DND-41 (cell line): ENCODE data around the gene SLC30A7.

Source experiments
- CTCF ChIP-seq: IDR thresholded peaks from 2 replicates; pipeline ENCODE4 v1.5.1; 2012; ENCODE audit warnings: borderline replicate concordance, low read length, moderate library complexity, mild to moderate bottlenecking; ENCODE audit not compliant: poor library complexity, severe bottlenecking; ENCODE audit errors: extremely low read depth
- EZH2 ChIP-seq: IDR thresholded peaks from 3 replicates; pipeline ENCODE4 v1.6.1; 2012; ENCODE audit warnings: borderline replicate concordance, low read depth, mild to moderate bottlenecking, moderate library complexity, low read length, inconsistent platforms; ENCODE audit not compliant: severe bottlenecking

- TF ChIP-seq CTCF (no peak), EZH2 (no peak)
These were observed 34.6 kb downstream of the SLC30A7 start for GRCh38 chr1:100930494-100930893.
